Gastroesophageal sphincter (tissue), 3 donors: Measurements from ENCODE around the gene TPD52L1.
"Not testable (repeated sequence)": the region's sequence is repeated elsewhere in the genome, so short reads cannot be mapped to it uniquely, and the experiment has no call there.

Experiments used
- POLR2A ChIP-seq, 2 donors: fragments of 450-650 bp; IDR thresholded peaks; one replicate each; pipeline ENCODE4 v1.6.1; 2017; ENCODE audit warnings: antibody characterized with exemption in 2 of 2, mild to moderate bottlenecking in 2 of 2, moderate library complexity in 1 of 2
- TF ChIP-seq, protein P1 (sequence below), 4 experiments: fragments of 200-600 bp in 2 of 4; fragments of 450-650 bp in 2 of 4; sonication (generic) in 1 of 4; IDR thresholded peaks; one replicate each; pipeline ENCODE4 v1.5.1; 2017 to 2019; ENCODE audit warnings: antibody characterized with exemption in 4 of 4, mild to moderate bottlenecking in 2 of 4, moderate library complexity in 2 of 4

DNA sequence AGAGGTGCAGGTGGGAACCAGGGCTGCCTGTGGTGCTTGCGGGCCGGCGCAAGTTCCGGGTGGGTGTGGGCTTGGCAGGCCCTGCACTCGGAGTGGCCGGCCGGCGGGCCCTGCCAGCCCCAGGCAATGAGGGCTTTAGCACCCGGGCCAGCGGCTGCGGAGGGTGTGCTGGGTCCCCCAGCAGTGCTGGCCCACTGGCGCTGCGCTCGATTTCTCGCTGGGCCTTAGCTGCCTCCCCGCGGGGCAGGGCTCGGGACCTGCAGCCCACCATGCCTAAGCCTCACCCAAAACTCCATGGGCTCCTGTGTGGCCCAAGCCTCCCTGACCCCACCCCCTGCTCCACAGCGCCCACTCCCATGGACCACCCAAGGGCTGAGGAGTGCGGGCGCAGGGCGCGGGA lies 27.7 kb upstream of the TPD52L1 start:
- TF ChIP-seq, protein P1, sequence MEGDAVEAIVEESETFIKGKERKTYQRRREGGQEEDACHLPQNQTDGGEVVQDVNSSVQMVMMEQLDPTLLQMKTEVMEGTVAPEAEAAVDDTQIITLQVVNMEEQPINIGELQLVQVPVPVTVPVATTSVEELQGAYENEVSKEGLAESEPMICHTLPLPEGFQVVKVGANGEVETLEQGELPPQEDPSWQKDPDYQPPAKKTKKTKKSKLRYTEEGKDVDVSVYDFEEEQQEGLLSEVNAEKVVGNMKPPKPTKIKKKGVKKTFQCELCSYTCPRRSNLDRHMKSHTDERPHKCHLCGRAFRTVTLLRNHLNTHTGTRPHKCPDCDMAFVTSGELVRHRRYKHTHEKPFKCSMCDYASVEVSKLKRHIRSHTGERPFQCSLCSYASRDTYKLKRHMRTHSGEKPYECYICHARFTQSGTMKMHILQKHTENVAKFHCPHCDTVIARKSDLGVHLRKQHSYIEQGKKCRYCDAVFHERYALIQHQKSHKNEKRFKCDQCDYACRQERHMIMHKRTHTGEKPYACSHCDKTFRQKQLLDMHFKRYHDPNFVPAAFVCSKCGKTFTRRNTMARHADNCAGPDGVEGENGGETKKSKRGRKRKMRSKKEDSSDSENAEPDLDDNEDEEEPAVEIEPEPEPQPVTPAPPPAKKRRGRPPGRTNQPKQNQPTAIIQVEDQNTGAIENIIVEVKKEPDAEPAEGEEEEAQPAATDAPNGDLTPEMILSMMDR (IDR thresholded peaks at IDR 0.05): not testable (repeated sequence)
- TF ChIP-seq POLR2A (IDR thresholded peaks at IDR 0.05): not testable (repeated sequence)
